Pancreas (tissue), 10 donors: ENCODE results near the gene TMEM63C. TPM values are rescaled to one million over a fixed set of nuclear protein-coding genes. Genes with fewer than 3 reads are reported as not detected.

Source experiments
- ATAC-seq, 4 donors: fragments of 200-7000 bp; cut with Tn5 transposase; one replicate each; pipeline versions ENCODE4 v1.8.0 to v1.9.1; 2020; ENCODE audit warnings: mild to moderate bottlenecking in 4 of 4, moderate library complexity in 4 of 4
- DNase-seq, 6 donors: peaks; one replicate each; pipeline ENCODE4 v3.0.0-alpha.2; 2020
- FAIRE-seq: peaks from 2 replicates; lab custom pipeline; 2012; peaks lifted over from hg19 to GRCh38; lab: Jason Lieb, UNC
- H3K27ac ChIP-seq, 4 donors: fragments of 200-600 bp; sonication (generic); 1 replicate in 3 of 4; 2 replicates in 1 of 4; pipeline versions ENCODE4 v1.5.0 to v1.8.0; 2020
- H3K27me3 ChIP-seq, 4 donors: fragments of 200-600 bp; one replicate each; pipeline ENCODE4 v1.8.0; 2021
- H3K36me3 ChIP-seq, 3 donors: fragments of 200-600 bp; sonication (generic) in 1 of 3; one replicate each; pipeline versions ENCODE4 v1.5.0 to v1.8.0; 2020 to 2021
- H3K4me1 ChIP-seq, 3 donors: fragments of 200-600 bp; one replicate each; pipeline ENCODE4 v1.8.0; 2021
- H3K4me3 ChIP-seq, 4 donors: fragments of 200-600 bp; sonication (generic) in 2 of 4; one replicate each; pipeline versions ENCODE4 v1.5.0 to v1.8.0; 2020 to 2021
- H3K9me3 ChIP-seq, 4 donors: fragments of 200-600 bp; one replicate each; pipeline ENCODE4 v1.8.0; 2021
- WGBS, 2 donors: extraction: QIAGEN DNeasy Blood & Tissue Kit; methylation state at CpG; one replicate each; pipeline ENCODE4 v1.1.7; 2013; 5-methylcytosine and 5-hydroxymethylcytosine counted together
- intact Hi-C, 3 donors: fragments of 100-400 bp; cut with DNase I; formaldehyde crosslinking; loops; one replicate each; pipeline versions ENCODE4 v1.11.1 to v1.14.2; 2022
- polyA plus RNA-seq, 2 donors: library from polyadenylated mRNA; stranded (reverse); fragments of 200-250 nt; gene quantifications; one replicate each; pipeline ENCODE4 v1.2.3, GENCODE V29; 2013
- total RNA-seq, 6 donors: library from RNA; stranded (reverse); fragmentation: NEBNext Ultra II Directional in 4 of 6; extraction: Animal tissue kit (Norgen Biotek cat#: 25700) in 4 of 6; gene quantifications; one replicate each; pipeline versions ENCODE4 v1.2.1 to v1.2.4, GENCODE V29; 2021 to 2023
- TF ChIP-seq, protein P1 (sequence below), 4 donors: fragments of 200-600 bp; sonication (generic) in 3 of 4; IDR thresholded peaks; one replicate each; pipeline versions ENCODE4 v1.5.0 to v1.8.0; 2021; ENCODE audit warnings: antibody characterized with exemption in 4 of 4
- donor health status: healthy with polysubstance abuse.
- donor health status: DM: no; HTN: no; CAD: no; lungs with moderate emphysema.
- donor health status: DM: no; HTN: no; CAD: no.
- donor health status: control.
- donor health status: control.
- donor health status: Bipolar disorder and iron deficiency.
- donor health status: DM: yes; HTN: yes; CAD: no.
- donor health status: DM: no; HTN: no; CAD: no.
- donor health status: DM: no; HTN: no; CAD: no.
- donor health status: DM: yes; HTN: yes; CAD: no.

The TMEM63C gene
- total and polyA plus RNA-seq, 8 donors: 2.8 to 10.6 (median 4.2) TPM

DNA sequence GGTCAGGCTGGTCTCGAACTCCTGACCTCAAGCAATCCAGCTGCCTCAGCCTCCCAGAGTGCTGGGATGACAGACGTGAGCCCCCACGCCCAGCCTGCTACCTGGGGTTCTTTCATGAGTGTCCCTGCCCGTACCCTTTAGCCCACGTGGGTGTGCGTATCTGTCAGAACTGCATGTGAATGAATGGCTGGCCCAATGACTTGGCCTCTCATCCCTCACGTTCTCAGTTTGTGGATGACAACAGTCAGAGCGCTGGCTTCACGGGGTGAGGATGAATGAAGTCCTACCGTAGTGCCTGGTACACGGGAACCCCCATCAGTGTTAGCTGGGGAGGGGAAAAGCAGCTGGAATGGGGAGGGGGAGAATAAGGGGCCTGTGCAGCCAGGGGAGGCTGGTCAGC lies 23.9 kb upstream of the TMEM63C start:
- Histone ChIP-seq H3K4me3 (no peak overlapping the region), H3K4me1 (no peaks in the 10 kb centered on the region), H3K27me3 (no peaks in the 10 kb centered on the region), H3K9me3 (no peaks in the 10 kb centered on the region), H3K27ac (no peak overlapping the region), H3K36me3 (no peaks in the 10 kb centered on the region)
- FAIRE-seq: no peak
- TF ChIP-seq, protein P1, sequence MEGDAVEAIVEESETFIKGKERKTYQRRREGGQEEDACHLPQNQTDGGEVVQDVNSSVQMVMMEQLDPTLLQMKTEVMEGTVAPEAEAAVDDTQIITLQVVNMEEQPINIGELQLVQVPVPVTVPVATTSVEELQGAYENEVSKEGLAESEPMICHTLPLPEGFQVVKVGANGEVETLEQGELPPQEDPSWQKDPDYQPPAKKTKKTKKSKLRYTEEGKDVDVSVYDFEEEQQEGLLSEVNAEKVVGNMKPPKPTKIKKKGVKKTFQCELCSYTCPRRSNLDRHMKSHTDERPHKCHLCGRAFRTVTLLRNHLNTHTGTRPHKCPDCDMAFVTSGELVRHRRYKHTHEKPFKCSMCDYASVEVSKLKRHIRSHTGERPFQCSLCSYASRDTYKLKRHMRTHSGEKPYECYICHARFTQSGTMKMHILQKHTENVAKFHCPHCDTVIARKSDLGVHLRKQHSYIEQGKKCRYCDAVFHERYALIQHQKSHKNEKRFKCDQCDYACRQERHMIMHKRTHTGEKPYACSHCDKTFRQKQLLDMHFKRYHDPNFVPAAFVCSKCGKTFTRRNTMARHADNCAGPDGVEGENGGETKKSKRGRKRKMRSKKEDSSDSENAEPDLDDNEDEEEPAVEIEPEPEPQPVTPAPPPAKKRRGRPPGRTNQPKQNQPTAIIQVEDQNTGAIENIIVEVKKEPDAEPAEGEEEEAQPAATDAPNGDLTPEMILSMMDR (IDR thresholded peaks at IDR 0.05): no peak
- no peak for ATAC-seq
- intact Hi-C loops: loop anchor here in 1 of 3 donors (10.0 kb wide), 1 partner anchor 157 kb away; no protein-coding TSS in a partner anchor
- DNase-seq: no peak
- WGBS, 2 donors: 22 to 40% methylated on average over 11 of the region's 11 CpGs

DNA sequence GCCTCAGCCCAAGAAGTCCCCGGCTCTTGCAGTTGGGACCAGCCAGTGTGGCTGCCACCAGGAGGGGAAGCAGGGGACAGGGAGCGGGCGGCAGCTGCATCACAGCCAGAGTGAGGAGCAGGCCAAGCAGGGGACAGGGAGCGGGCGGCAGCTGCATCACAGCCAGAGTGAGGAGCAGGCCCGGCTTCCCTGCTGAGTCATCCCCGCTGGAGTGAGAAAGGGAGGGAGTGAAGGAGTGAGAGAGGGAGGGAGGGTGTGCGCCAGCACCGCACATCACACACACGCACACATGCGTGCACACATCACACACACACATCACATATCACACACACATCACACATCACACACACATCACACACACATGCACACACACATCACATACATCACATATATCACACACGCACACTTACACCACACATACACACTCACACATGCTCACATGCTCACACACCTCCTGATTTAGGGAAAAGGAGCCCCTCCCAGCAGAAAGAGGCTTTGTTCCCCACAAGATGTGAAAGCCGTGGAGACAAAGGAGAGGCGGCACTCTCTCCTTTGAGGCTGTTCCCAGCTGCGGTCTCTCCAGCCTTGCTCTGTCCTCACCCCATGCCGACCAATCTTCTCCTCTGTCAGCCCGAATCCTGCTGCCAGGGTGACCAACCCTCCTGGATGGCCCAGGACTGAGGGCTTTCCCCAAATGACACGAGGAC lies 23.3 kb upstream of the TMEM63C start:
- no peak for DNase-seq
- Histone ChIP-seq H3K36me3 (no peaks in the 10 kb centered on the region), H3K4me3 (no peak overlapping the region), H3K9me3 (no peaks in the 10 kb centered on the region), H3K27me3 (no peaks in the 10 kb centered on the region), H3K4me1 (no peaks in the 10 kb centered on the region), H3K27ac (no peak overlapping the region)
- FAIRE-seq: no peak
- peak in 3 of 4 donors; percentile 63 to 82 (median 71) for ATAC-seq
- intact Hi-C loops: loop anchor here in 1 of 3 donors (10.0 kb wide), 1 partner anchor 156 kb away; no protein-coding TSS in a partner anchor
- 13 to 23% methylated on average over 18 of the region's 18 CpGs for WGBS, 2 donors
- TF ChIP-seq, protein P1 (IDR thresholded peaks at IDR 0.05): no peak

- H3K36me3 ChIP-seq: no peaks in the 10 kb centered on the region
- no peaks in the 10 kb centered on the region for H3K4me1 ChIP-seq
- no peak overlapping the region for H3K4me3 ChIP-seq
- H3K27me3 ChIP-seq: no peaks in the 10 kb centered on the region
- TF ChIP-seq, protein P1 (IDR thresholded peaks at IDR 0.05): no peak
- DNase-seq (no peak), FAIRE-seq (no peak), ATAC-seq (no peak)
- no peaks in the 10 kb centered on the region for H3K9me3 ChIP-seq
- no peak overlapping the region for H3K27ac ChIP-seq
- intact Hi-C loops: loop anchor here in 1 of 3 donors (10.0 kb wide), 1 partner anchor 156 kb away; no protein-coding TSS in a partner anchor
- 50 to 61% methylated on average over 2 of the region's 2 CpGs for WGBS, 2 donors
Observed at GRCh38 chr14:77158882-77159255, 22.7 kb upstream of the TMEM63C start.

GRCh38 chr14:77161011-77161410 lies 20.6 kb upstream of the TMEM63C start:
- intact Hi-C loops: no loop called here
- no peak for ATAC-seq
- 44 to 55% methylated on average over 4 of the region's 4 CpGs for WGBS, 2 donors

More at GRCh38 chr14:77161011-77161410, 20.6 kb upstream of the TMEM63C start:
- no peak overlapping the region for H3K4me3 ChIP-seq
- TF ChIP-seq, protein P1 (IDR thresholded peaks at IDR 0.05): no peak
- DNase-seq: no peak
- no peaks in the 10 kb centered on the region for H3K27me3 ChIP-seq
- FAIRE-seq: no peak
- no peaks in the 10 kb centered on the region for H3K36me3 ChIP-seq
- no peak overlapping the region for H3K27ac ChIP-seq
- H3K4me1 ChIP-seq: no peaks in the 10 kb centered on the region
- no peaks in the 10 kb centered on the region for H3K9me3 ChIP-seq
